Epithelial cell of proximal tubule (primary cell): Measurements from ENCODE around the gene SERBP1. TPM values are rescaled to one million over a fixed set of nuclear protein-coding genes. Genes with fewer than 3 reads are reported as not detected.
"Not testable (repeated sequence)": the region's sequence is repeated elsewhere in the genome, so short reads cannot be mapped to it uniquely, and the experiment has no call there.

Source experiments
- DNase-seq: peaks from one replicate; pipeline ENCODE4 v3.0.0-alpha.2; 2011; ENCODE audit warnings: low read depth
- H3K4me3 ChIP-seq: 2 replicates; pipeline ENCODE4 v1.5.1; 2011; ENCODE audit warnings: low read depth, mild to moderate bottlenecking, low read length
- total RNA-seq: library from RNA; depleted of rRNA; stranded (reverse); fragments of >200 nt; gene quantifications from 2 replicates; pipeline ENCODE4 v1.2.3, GENCODE V29; 2015
- TF ChIP-seq, protein P1 (sequence below): conservative IDR thresholded peaks from 2 replicates; pipeline ENCODE4 v1.5.1; 2012; ENCODE audit warnings: low read depth, mild to moderate bottlenecking, low read length

SERBP1 gene
- total RNA-seq, 1 donor from 2014 or later = 307 TPM

DNA sequence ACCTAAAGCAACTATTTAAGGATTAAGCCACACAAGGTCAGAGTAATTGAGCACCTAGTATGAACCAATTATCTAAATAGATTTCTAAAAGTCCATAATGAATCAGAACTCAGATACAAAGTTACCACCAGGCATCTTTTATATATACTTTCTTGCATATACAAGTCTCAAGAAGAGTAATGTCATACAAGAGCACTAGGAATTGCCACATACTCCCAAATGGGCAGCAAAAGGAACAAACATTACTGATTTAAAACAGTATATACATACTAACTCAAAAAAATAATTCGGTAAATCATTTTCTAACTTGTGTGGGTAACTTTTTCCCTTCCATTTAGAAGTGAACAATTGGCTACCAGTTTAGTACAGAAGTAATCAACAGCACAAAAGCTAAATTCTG lies 22.1 kb downstream of the SERBP1 start:
- no peak for DNase-seq
- TF ChIP-seq, protein P1, sequence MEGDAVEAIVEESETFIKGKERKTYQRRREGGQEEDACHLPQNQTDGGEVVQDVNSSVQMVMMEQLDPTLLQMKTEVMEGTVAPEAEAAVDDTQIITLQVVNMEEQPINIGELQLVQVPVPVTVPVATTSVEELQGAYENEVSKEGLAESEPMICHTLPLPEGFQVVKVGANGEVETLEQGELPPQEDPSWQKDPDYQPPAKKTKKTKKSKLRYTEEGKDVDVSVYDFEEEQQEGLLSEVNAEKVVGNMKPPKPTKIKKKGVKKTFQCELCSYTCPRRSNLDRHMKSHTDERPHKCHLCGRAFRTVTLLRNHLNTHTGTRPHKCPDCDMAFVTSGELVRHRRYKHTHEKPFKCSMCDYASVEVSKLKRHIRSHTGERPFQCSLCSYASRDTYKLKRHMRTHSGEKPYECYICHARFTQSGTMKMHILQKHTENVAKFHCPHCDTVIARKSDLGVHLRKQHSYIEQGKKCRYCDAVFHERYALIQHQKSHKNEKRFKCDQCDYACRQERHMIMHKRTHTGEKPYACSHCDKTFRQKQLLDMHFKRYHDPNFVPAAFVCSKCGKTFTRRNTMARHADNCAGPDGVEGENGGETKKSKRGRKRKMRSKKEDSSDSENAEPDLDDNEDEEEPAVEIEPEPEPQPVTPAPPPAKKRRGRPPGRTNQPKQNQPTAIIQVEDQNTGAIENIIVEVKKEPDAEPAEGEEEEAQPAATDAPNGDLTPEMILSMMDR = no peak

DNA sequence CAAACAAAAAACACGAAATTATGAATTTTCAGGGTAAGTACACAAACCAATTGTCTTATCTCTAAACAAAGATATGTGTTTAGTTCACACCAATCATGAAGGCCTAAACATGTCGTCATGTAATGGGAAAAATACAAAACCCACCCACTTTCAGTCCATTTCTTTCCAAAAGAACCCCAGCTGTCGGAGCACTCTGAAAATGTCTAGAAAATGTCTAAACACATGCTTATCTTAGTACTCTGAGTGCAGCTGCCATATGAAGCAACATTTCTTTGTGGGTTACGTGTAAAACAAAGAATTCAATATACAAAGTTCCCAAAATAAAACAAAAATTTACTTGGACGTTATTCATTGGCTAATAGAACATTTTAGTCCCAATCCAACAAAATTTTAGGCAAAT lies 22.7 kb downstream of the SERBP1 start:
- H3K4me3 ChIP-seq = no peak overlapping the region
- no peak for DNase-seq
- TF ChIP-seq, protein P1 = no peak

More for the DNA sequence above, 22.1 kb downstream of the SERBP1 start:
- no peak overlapping the region for H3K4me3 ChIP-seq

DNA sequence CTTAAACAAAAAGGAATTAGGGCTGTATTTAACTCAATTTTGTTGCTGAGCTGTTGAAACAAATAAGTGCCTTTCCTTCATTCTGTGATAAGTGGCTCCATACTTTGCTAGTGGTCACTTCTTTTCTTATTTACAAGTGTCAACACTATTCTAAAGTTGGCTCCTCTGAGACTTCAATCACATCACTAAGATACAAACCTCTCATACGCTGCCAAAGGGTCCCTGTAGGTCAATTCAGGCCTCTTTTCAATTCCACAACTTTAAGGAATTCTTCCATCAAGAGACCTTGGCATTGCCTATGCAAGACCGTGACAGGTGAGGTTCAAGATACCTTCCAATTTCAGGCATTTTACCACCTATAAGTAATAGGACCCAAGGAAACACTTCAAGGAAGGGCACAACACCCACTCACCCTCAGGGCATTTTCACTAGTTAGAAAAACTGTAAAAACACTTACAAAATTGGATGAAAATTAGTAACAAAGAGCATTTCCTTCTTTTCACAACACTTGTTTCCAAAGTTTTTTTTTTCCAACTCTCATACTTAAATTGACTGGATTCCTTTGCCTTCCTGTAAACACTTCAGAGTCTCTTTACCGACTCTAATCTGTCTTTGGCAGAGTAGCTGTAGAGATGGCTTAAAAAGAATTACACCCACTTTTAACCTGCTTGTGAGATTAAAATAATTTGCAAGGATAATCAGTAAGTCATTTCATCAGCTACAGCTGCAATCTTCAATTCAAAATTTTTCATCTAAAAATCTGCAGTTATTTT lies 24.5 kb downstream of the SERBP1 start:
- TF ChIP-seq, protein P1 = no peak
- H3K4me3 ChIP-seq = no peak overlapping the region

DNA sequence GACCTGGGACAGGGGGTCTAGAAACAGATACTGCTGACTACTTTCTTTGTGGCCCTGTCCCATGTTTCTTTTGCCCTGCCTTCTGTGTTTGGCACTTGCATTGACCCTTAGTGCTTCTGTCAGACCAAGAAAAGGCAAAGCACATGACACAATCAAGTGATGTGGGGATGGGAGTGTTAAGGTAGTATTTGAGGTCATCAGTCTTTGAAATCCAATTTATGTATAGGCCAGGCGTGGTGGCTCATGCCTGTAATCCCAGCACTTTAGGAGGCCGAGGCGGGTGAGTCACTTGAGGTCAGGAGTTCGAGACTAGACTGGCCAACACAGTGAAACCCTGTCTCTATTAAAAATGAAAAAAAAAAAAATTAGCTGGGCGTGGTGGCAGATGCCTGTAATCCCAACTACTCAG lies 26.0 kb downstream of the SERBP1 start:
- no peak overlapping the region for H3K4me3 ChIP-seq
- TF ChIP-seq, protein P1 = no peak
- DNase-seq = no peak

More for the DNA sequence above, 24.5 kb downstream of the SERBP1 start:
- DNase-seq = no peak

DNA sequence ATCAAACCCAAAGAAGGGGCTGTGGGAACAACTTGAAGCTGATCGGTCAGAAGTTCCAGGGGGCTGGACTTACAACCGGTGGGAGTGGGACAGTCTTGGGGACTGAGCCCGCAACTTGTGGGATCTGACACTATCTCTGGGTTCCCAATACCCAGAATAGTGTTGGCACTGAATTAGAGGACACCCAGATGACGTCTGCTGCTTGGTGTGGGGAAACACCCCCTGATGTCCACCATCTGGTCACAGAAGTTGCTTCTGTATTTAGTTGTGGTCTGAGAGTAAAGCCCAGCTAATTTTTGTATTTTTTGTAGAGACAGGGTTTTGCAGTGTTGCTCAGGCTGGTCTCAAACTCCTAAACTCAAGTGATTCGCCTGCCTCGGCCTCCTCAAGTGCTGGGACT lies 28.8 kb downstream of the SERBP1 start:
- no peak overlapping the region for H3K4me3 ChIP-seq
- TF ChIP-seq, protein P1 = no peak
- no peak for DNase-seq

DNA sequence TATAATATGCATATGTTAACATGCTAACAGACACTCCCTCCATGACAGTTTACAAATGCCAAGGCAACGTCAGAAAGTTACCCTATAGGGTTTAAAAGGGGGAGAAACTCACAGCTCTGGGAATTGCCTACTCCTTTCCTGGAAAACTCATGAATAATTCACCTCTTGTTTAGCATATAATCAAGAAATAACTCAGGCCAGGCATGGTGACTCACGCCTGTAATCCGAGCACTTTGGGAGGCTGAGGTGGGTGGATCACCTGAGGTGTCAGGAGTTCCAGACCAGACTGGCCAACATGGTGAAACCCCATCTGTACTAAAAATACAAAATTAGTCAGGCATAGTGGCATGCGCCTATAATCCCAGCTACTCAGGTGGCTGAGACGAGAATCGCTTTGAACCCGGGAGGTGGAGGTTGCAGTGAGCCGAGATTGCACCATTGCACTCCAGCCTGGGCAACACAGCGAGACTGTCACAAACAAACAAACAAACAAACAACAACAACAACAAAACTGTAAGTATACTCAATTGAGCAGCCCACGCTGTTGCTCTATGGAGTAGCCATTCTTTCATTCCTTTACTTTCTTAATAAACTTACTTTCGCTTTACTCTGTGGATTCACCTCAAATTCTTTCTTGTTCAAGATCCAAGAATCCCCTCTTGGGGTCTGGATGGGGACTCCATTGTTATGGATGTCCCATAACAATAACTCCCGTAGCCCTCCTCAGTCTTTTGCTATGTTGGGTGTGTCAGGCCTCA lies 30.0 kb downstream of the SERBP1 start:
- peak; percentile 48 for DNase-seq
- H3K4me3 ChIP-seq = not testable (repeated sequence)

DNA sequence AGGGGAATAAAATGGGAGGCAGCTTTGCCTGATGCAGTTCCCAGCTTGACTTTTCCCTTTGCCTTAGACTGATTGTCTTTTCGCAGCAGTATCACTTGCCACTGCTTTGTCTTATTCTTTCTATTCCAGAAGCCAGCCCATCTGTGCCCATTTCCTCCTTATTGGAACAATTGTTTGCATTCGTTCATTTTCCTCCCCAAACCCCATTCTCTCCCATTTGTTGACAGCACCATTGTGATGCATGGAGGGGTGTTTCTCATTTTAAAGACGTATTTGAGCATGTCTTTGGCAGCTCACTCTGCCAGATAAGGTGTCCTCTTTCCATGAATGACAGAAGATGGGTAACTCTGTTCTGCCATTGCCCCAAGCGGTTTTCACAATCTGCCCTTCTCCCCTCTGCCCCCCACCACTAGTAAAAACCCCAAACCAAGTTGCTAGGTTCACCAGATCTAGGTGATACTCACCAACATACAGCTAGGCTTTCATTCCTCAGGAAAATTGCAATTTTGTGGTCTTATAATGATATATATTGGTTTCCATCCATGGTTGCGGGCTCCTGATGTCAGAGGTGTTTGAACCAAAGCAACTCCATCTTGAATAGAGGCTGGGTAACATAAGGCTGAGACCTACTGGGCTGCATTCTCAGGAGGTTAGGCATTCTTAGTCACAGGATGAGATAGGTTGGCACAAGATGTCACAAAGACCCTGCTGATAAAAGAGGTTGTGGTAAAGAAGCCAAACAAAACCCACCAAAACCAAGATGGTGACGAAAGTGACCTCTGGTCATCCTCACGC lies 30.8 kb downstream of the SERBP1 start:
- no peak overlapping the region for H3K4me3 ChIP-seq
- TF ChIP-seq, protein P1 = no peak
- DNase-seq = no peak
